HG02938 (cell line): Measurements from ENCODE around the gene COPS7A.
"Not testable (repeated sequence)": the region's sequence is repeated elsewhere in the genome, so short reads cannot be mapped to it uniquely, and the experiment has no call there.

Experiments used
- ATAC-seq: cut with Tn5 transposase; IDR thresholded peaks from one replicate; pipeline ENCODE4 v1.9.1; 2021; ENCODE audit warnings: mild to moderate bottlenecking, moderate library complexity; ENCODE audit not compliant: unreplicated experiment

Gene COPS7A

DNA sequence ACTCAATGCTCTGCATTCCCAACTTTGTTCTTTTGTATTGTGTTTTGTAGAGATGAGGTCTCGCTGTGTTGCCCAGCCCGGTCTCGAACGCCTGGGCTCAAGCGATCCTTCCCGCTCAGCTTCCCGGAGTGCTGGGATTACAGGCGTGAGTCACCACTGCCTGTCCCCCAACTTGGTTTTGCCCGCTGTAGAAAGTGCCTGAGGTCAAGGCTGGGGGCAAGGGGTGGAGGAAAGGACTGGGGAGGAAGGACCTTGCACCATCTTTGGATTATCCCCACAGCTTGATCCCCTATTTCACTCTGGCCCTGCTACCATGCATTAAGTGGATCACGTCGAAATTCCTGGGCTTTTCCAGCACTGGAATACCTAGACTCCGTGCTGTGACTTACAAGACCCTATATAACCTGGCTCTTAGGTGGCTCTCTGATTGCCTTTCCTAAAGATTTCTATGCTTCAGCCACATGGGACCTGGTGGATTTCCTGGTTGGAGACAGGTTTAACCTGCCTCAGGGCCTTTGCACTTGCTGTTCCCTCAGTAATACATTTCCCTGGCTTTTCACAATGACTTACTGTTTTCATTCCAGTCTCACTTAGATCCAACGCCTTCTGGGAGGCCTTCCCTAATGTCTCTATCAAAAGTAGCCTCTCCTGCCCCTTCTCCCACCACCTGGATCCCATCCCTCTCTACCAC is 22.6 kb upstream of the COPS7A start:
- no peak for ATAC-seq

DNA sequence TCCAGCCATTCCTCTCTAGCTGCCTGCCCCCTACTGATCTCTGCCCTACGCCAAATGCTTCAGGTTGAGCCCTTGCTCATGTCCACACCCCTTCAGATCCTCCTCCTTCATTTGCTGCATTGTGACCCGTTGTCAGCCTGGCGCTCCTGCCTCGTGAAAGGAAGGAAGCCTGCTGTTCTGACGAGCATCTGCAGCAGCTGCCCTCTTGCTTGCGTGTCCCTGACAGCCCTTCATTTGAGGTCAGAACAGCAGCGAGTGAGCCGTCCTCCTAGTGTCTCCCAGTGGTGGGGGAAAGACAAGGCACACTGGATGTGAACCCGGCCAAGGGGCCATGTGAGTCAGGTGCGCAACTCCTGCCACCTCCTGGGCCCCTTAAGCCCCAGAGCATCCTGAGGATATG is 20.2 kb upstream of the COPS7A start:
- no peak for ATAC-seq

DNA sequence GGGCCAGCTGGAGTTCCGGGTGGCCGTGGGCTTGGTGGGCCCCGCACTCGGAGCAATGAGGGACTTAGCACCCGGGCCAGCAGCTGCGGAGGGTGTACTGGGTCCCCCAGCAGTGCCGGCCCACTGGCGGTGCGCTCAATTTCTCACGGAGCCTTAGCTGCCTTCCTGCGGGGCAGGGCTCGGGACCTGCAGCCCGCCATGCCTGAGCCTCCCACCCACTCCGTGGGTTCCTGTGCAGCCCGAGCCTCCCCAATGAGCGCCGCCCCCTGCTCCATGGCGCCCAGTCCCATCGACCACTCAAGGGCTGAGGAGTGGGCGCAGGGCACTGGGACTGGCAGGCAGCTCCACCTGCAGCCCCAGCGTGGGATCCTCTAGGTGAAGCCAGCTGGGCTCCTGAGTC is 15.5 kb upstream of the COPS7A start:
- not testable (repeated sequence) for ATAC-seq

- no peak for ATAC-seq
Measured at GRCh38 chr12:6708960-6709394, 14.9 kb upstream of the COPS7A start.

DNA sequence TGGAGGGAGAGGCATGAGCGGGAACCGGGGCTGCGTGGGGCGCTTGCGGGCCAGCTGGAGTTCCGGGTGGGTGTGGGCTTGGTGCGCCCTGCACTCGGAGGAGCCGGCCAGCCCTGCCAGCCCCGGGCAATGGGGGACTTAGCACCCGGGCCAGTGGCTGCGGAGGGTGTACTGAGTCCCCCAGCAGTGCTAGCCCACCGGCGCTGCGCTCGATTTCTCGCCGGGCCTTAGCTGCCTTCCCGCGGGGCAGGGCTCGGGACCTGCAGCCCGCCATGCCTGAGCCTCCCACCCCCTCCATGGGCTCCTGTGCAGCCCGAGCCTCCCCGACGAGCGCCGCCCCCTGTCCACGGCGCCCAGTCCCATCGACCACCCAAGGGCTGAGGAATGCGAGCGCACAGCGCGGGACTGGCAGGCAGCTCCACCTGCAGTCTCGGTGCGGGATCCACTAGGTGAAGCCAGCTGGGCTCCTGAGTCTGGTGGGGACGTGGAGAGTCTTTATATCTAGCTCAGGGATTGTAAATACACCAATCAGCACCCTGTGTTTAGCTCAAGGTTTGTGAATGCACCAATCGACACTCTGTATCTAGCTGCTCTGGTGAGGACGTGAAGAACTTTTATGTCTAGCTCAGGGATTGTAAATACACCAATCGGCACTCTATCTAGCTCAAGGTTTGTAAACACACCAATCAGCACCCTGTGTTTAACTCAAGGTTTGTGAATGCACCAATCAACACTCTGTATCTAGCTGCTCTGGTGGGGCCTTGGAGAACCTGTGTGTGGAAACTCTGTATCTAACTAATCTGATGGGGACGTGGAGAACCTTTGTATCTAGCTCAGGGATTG is 7.6 kb upstream of the COPS7A start:
- ATAC-seq, result not testable (repeated sequence)

DNA sequence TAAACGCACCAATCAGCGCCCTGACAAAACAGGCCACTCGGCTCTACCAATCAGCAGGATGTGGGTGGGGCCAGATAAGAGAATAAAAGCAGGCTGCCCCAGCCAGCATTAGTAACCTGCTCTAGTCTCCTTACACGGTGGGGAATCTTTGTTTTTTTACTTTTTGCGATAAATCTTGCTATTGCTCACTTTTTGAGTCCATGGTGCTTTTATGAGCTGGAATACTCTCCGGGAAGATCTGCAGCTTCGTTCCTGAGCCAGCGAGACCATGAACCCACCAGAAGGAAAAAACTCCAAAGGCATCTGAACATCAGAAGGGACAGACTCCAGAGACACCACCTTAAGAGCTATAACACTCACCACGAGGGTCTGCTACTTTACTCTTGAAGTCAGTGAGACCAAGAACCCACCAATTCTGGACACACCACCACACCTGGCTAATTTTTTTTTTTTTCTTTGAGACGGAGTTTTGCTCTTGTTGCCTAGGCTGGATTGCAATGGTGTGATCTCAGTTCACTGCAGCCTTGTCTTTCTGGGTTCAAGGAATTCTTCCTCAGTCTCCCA is 6.9 kb upstream of the COPS7A start:
- no peak for ATAC-seq

DNA sequence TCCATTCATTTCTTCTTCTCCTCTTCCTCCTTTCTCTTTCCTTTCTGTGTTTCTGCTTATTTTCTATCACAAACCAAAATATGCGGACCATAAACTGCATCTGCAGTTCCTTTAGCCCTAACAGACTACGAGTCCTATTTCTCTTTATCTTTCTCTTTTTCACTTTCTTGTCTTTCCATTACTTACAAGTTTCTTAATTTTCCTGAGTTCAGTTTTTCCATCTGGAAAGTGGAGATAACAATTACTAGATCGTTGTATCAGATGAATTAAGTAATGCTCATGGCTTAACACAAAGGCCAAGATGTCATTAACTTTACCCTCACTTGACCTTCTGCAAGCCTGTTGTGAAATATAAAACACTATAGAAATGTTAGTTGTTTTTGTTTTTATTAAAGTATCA is 983 bp upstream of the COPS7A start:
- no peak for ATAC-seq

DNA sequence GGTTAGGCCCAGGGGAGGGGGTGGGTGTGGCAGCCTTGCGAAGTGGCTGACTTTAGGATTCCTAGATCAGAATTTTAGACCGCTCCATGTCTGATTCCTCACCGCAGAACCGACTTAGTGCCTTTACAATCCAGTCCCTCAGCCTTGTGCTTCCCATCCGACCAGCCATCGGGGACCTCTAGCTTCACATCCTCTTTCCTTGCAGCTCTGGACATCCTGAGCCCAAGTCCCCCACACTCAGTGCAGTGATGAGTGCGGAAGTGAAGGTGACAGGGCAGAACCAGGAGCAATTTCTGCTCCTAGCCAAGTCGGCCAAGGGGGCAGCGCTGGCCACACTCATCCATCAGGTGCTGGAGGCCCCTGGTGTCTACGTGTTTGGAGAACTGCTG is 557 bp downstream of the COPS7A start:
- ATAC-seq, result peak; percentile 23

GRCh38 chr12:6725350-6725749 is 1.5 kb downstream of the COPS7A start:
- ATAC-seq, result no peak

- ATAC-seq, result no peak
Measured at GRCh38 chr12:6729186-6729585, 5.3 kb downstream of the COPS7A start.

- no peak for ATAC-seq
Measured at GRCh38 chr12:6730169-6730568, 6.3 kb downstream of the COPS7A start.

GRCh38 chr12:6734506-6735387 is 10.9 kb downstream of the COPS7A start:
- ATAC-seq, result no peak

DNA sequence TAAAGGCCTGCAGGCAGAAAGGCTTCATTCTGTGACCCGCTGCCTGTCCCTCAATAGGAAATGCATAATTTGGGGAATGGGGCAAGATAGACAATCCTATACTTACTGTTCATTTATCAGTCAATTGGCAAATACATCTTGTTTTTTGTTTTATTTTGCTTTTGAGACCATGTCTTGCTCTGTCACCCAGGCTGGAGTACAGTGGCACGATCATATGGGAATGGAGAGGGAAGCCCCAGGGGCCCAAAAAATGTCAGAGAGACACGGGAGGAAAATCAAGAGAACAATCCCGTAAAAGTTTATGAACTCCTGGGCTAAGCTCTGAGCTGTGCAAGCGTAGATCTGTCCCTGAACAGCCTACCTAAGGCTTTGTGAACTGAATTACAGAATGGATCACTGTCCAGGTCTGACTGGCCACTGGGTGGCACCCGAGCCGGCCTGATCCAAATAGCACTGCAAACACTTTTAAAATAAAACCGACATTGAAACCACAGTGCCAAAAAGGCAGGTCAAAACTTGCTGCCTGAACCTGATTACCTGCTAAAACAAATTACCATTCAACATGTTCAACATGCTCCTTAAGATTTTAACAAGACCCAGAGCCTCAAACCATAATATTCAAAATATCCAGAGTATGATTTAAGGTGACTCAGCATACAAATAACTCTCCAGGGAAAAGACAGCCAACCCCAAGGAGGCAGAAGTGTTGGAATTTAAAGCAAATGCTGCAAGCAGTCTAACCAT is 11.8 kb downstream of the COPS7A start:
- ATAC-seq, result no peak

DNA sequence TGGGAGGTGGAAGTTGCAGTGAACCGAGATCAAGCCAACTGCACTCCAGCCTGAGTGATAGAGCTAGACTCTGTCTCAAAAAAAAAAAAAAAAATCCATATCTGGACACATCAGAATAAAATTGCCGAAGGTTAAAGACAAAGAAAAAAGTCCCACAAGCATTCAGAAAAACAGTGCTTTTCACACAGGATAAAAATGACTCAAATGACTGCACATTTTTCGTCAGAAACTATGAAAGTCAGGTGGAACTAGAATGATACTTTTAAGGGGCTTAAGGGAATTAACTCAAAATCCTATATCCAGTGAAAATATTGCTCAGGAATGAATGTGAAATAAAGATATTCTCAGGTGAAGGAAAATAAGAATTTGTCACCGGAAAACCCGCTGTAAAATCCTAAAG is 12.9 kb downstream of the COPS7A start:
- no peak for ATAC-seq

- ATAC-seq, result not testable (repeated sequence)
Measured at GRCh38 chr12:6742080-6742479, 18.2 kb downstream of the COPS7A start.

DNA sequence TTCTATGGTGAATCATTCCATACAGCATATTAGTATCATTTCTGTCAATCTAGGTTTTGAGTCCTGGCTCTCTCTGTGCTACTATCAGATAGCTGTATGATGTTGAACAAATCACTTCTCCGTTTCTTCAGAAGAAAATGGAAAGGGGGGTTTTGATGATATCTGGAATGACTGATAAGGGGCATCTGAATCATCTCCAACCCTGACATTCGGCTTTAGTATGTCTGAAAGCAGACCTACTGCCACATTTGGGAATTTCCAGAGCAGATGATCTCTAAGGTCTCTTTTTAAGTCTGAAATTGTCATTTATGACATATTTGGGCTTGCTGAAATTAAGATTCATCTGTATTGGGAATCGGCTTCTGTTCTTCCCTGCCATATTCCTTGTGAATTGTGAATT is 19.0 kb downstream of the COPS7A start:
- ATAC-seq, result no peak

DNA sequence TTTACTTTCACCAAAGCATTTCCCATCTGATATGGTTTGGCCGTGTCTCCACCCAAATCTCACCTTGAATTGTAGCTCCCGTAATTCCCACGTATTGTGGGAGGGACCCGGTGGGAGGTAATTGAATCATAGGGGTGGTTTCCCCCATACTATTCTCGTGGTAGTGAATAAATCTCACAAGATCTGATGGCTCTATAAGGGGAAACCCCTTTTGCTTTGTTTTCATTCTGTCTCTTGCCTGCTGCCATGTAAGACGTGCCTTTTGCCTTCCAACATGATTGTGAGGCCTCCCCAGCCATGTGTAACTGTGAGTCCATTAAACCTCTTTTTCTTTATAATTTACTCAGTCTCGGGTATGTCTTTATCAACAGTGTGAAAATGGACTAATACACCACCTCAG is 19.5 kb downstream of the COPS7A start:
- ATAC-seq, result not testable (repeated sequence)

- no peak for ATAC-seq
Measured at GRCh38 chr12:6745741-6746525, 22.1 kb downstream of the COPS7A start.

DNA sequence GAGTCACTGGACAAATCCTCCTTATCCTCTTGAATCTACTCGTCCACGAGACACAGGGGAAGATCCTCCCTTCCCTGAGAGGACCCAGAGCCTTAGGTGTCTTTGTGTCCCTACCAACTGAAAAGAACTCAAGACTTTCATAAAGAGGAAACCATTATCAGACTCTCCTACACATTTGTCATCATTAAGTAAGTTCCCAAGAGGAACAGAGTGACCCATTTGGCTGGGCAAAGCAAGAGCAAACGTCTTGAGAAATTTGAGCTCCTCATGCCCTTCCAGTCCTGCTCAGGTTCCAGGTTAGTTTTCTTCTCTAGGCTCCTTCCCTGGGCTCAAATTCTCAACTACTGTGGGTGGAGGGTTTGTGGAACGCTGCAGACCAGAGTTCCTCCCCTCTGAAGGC is 23.4 kb downstream of the COPS7A start:
- no peak for ATAC-seq

DNA sequence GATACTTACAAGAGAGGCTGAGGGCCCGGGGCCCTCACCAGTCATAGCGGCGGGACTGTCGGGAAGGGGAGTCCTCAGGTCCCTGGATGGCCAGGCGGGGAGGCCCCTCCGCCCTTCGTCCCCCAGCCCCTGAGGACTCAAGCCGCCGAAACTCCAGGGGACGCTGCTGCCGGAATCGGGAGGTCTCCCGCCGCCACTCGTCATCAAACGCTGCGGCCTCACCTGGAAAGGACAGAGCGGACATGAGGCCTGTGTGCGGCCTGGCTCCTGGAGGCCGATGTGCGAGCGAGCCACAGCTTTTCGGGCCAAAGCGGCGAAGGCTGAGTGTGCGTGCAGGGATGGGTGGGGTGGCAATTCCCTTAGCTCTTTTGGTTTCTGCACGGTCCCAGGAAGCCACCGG is 24.9 kb downstream of the COPS7A start:
- no peak for ATAC-seq
